Measurements from ENCODE around the gene MORF4L1.

Gene MORF4L1

DNA sequence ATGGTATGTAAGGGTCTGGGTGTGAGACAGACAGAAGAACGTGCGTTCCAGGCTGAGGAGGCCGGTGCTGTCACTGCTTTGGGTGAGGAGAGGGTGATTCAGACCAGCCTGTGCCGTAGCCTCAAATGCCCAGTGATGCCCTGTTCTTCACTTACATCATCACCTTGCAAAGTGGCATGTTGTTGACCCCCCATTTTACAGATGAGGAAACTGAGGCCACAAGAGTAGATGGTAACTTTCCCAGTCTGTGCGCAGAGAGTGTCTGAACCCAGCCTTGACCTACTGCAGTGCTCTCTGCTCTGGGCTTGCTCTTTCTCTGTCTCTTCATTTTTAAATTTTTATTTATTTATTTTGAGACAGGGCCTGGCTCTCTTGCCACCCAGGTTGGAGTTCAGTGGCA lies 73.8 kb downstream of the MORF4L1 start:
- no peak for DNase-seq (ENCODE audit: low read depth in 2 of 2)

DNA sequence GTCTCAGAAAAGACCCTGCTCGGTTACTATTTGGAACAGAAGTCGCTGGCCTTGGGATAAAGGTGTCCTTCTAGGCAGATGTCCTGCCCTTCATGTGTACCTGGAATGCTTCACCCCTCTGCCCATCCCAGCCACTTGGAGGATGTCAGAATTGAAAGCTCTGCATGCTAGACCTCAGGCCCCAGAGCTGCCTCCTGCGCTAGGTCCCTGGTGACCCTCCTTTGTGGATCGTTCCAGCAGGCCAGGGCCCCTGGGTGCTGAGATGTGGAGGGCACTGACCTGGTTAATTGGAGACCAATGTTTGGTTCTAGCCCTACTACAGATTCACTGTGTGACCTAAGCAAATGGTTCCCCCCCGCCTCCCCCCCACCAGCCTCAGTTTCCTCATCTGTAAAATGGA lies 74.8 kb downstream of the MORF4L1 start:
- no peak for DNase-seq (ENCODE audit: low read depth in 2 of 2)

All from stimulated activated CD8-positive, alpha-beta memory T cell treated with anti-CD3 and anti-CD28 coated beads, Interleukin-7, amount 100 ng/mL, for 1 hour (primary cell).